Measurements from ENCODE around the gene KRTAP13-1. TPM values are rescaled to one million over a fixed set of nuclear protein-coding genes. Genes with fewer than 3 reads are reported as not detected.

Gene KRTAP13-1
- total RNA-seq, 2 experiments from 2014 or later = not detected

DNA sequence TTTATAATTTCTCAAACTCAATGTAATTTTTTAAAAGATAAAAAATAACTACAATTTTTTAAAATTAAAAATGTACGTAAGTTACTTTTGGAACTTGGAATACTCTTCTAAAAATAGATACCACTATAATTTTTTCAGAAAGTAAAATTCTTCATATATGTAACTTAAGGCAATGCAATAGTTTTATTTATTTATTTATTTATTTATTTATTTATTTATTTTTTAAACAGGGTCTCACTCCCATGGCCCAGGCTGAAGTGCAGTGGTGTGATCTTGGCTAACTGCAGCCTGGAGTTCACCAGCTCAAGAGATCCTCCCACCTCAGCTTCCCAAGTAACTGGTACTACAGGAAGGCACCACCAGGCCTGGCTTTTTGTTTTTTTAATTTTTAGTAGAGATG is 44.3 kb upstream of the KRTAP13-1 start:
- POLR2A ChIA-PET = no interaction called here
- intact Hi-C loops (cut with DNase I, micrococcal nuclease) = no loop called here
- Mint-ChIP-seq H3K27ac (no peak overlapping the region), H3K9me3 (no peaks in the 10 kb centered on the region), H3K4me1 (ENCODE audit: low read depth) (no peaks in the 10 kb centered on the region), H3K36me3 (ENCODE audit: low read depth) (no peaks in the 10 kb centered on the region), H3K4me3 (no peak overlapping the region), H3K27me3 (peaks cover 6% of the 10 kb centered on the region)
- ATAC-seq (ENCODE audit: poor library complexity) (no peak), DNase-seq (no peak)
- Histone ChIP-seq H3K36me3 (ENCODE audit: insufficient read depth, low read length) (no peaks in the 10 kb centered on the region), H3K27me3 (ENCODE audit: control insufficient read depth in 1 of 2, insufficient read depth in 2 of 2, low read length in 2 of 2) (no peaks in the 10 kb centered on the region), H3K9me3 (ENCODE audit: control insufficient read depth in 1 of 2, insufficient read depth in 1 of 2, low read length in 2 of 2) (no peaks in the 10 kb centered on the region), H3K4me1 (ENCODE audit: insufficient read depth, low read length) (no peaks in the 10 kb centered on the region), H3K4me3 (ENCODE audit: low read length) (no peak overlapping the region), H3K27ac (ENCODE audit: low read depth in 1 of 2, low read length in 2 of 2) (no peak overlapping the region)
- TF ChIP-seq CTCF (IDR thresholded peaks at IDR 0.05) = no peak
- CTCF ChIA-PET = no interaction called here

DNA sequence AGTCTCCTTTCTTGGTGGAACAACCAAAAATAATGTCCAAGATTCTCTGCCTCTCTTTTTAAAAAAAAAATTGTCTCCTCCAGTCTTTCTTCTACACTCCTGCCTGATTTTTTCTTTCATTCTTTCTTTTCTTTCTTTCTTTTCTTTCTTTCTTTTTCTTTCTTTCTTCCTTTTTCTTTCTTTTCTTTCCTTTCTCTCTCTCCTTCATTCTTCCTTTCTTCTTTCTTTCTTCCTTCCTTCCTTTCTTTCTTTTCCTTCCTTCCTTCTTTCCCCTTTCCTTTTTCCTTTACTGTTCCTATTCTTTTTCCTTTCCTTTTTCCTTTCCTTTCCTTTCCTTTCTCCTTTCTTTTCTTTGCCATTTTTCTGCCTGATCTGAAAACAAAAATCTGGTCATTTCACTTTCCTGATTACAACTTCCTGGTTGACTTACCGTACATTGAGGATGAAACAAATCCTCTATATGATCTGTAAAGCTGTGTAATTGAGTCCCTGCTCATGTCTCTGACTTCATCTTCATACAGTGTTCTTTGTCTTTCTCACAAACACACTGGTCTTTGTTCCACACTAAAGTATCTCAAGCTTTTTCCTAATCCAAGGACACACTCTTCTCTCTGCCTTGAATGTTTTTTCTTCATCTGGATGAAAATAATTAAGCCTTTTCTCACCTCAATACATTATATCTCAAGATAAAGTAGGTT is 41.4 kb upstream of the KRTAP13-1 start:
- TF ChIP-seq CTCF (IDR thresholded peaks at IDR 0.05) = no peak
- no peaks in the 10 kb centered on the region for H3K4me1 ChIP-seq (ENCODE audit: insufficient read depth, low read length)

DNA sequence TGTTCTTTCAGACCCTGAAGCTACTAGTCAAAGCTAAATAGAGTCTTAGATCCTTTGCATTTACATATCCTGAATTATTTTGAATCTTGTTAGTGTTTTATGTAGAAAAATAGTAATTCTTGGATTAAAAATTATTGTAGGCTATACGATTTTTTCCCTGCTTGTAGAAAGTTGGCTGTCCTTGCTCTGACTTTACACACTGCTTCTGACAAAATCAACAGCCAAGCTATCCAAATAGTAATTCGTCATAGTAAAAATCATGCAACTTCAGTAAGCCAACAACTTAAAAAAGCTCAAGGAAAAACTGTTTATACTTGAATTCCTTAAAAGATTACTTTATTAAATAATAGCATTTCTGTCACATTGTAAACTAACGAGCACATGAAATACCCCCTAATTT is 39.9 kb upstream of the KRTAP13-1 start:
- Mint-ChIP-seq H3K4me1 (ENCODE audit: low read depth) (no peaks in the 10 kb centered on the region), H3K27ac (no peak overlapping the region), H3K9me3 (no peaks in the 10 kb centered on the region), H3K27me3 (peaks cover 9% of the 10 kb centered on the region), H3K36me3 (ENCODE audit: low read depth) (no peaks in the 10 kb centered on the region), H3K4me3 (no peak overlapping the region)
- CTCF ChIA-PET = no interaction called here
- intact Hi-C loops (cut with DNase I, micrococcal nuclease) = no loop called here
- Histone ChIP-seq H3K27ac (ENCODE audit: low read depth in 1 of 2, low read length in 2 of 2) (no peak overlapping the region), H3K27me3 (ENCODE audit: control insufficient read depth in 1 of 2, insufficient read depth in 2 of 2, low read length in 2 of 2) (no peaks in the 10 kb centered on the region), H3K36me3 (ENCODE audit: insufficient read depth, low read length) (no peaks in the 10 kb centered on the region), H3K9me3 (ENCODE audit: control insufficient read depth in 1 of 2, insufficient read depth in 1 of 2, low read length in 2 of 2) (no peaks in the 10 kb centered on the region), H3K4me3 (ENCODE audit: low read length) (no peak overlapping the region), H3K4me1 (ENCODE audit: insufficient read depth, low read length) (no peaks in the 10 kb centered on the region)
- POLR2A ChIA-PET = no interaction called here
- DNase-seq (no peak), ATAC-seq (ENCODE audit: poor library complexity) (no peak)
- no peak for TF ChIP-seq CTCF (IDR thresholded peaks at IDR 0.05)

More for the DNA sequence above, 41.4 kb upstream of the KRTAP13-1 start:
- Mint-ChIP-seq H3K4me1 (ENCODE audit: low read depth) (no peaks in the 10 kb centered on the region), H3K27me3 (peaks cover 9% of the 10 kb centered on the region), H3K36me3 (ENCODE audit: low read depth) (no peaks in the 10 kb centered on the region), H3K27ac (no peak overlapping the region), H3K4me3 (no peak overlapping the region), H3K9me3 (no peaks in the 10 kb centered on the region)
- Histone ChIP-seq H3K36me3 (ENCODE audit: insufficient read depth, low read length) (no peaks in the 10 kb centered on the region), H3K9me3 (ENCODE audit: control insufficient read depth in 1 of 2, insufficient read depth in 1 of 2, low read length in 2 of 2) (no peaks in the 10 kb centered on the region), H3K4me3 (ENCODE audit: low read length) (no peak overlapping the region), H3K27ac (ENCODE audit: low read depth in 1 of 2, low read length in 2 of 2) (no peak overlapping the region), H3K27me3 (ENCODE audit: control insufficient read depth in 1 of 2, insufficient read depth in 2 of 2, low read length in 2 of 2) (no peaks in the 10 kb centered on the region)
- POLR2A ChIA-PET = no interaction called here
- CTCF ChIA-PET = no interaction called here
- intact Hi-C loops (cut with DNase I, micrococcal nuclease) = no loop called here
- ATAC-seq (ENCODE audit: poor library complexity) (no peak), DNase-seq (no peak)

Measured in CD4-positive, alpha-beta T cell (primary cell).